Activated T-cell treated with anti-CD3 and anti-CD28 coated beads for 48 hours (primary cell): ENCODE results near the gene SRRM3.
A peak's percentile ranks its signal among the peaks of the same experiment; 100 is the strongest.
"Not testable (repeated sequence)": the region's sequence is repeated elsewhere in the genome, so short reads cannot be mapped to it uniquely, and the experiment has no call there.

Source experiments
- DNase-seq: peaks from one replicate; pipeline ENCODE4 v3.0.0-alpha.2; 2020; ENCODE audit warnings: low read depth

The SRRM3 gene

DNA sequence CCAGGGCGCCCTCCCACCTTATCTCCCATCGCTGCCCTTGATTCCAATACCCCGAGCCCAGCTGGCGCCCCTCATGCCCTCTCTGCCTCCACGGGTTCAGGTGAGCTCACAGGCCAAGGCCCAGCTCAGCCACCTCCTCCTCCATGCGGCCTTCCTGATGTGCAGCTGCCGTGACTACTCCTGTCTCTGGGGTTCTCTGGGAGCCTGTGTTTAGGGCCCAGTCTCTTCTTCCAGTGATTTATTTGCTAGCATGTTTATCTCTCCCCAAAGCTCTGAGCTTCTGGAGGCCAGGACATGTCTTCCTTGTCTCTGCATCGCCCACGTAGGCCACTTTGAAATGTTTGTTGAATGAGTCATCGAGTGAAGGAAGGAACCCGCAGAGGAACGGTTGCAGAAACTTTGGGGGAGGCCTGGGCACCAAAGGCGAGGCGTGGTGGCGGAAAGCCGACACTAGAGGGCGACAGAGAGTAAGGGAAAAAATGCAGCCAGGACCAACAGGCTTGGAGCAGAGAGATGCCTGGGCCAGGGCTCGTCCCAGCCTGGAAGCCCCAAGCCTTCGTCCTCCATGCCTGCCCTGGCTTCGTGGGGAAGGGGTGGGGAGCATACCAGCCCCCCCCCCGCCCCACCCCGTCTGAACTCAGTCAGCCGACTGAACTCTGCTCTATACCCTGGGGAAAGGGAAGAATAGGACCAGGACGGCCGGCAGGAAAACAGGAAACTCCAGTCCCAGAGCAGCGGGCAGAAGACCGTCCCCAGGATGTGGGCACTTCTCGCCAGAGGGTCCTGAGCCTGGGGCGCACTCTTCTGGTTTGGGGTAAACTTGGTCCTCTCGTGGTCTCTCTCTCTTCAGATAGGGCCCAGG is 89.9 kb downstream of the SRRM3 start:
- DNase-seq: peak; percentile 88

DNA sequence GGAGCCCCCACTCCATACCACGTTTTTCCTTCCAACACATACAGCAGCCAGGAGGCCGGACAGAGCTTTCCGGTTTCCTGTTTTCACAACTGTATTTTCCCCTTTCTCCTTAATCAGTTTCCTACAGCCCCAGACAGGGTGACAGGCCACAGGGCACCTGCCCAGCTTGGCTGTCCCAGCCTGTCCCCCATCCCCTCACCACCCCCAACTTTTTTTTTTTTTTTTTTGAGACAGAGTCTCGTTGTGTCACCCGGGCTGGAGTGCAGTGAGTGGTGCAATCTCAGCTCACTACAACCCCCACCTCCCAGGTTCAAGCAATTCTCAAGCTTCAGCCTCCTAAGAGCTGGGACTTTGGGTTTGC is 90.5 kb downstream of the SRRM3 start:
- no peak for DNase-seq

DNA sequence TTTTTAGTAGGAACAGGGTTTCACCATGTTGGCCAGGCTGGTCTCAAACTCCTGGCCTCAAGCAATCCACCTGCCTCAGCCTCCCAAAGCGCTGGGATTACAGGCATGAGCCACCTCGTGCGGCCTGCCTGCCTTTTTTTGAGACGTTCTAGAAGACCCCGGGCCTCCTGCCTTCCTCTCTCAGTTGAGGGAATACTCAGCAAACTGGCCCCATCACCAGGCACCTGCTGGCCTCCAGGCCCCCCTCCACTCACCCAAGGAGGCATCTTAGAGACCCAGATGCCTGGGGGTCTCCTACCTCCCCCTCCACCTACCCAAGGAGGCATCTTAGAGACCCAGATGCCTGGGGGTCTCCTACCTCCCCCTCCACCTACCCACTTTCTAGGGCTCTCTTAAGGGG is 91.2 kb downstream of the SRRM3 start:
- not testable (repeated sequence) for DNase-seq

DNA sequence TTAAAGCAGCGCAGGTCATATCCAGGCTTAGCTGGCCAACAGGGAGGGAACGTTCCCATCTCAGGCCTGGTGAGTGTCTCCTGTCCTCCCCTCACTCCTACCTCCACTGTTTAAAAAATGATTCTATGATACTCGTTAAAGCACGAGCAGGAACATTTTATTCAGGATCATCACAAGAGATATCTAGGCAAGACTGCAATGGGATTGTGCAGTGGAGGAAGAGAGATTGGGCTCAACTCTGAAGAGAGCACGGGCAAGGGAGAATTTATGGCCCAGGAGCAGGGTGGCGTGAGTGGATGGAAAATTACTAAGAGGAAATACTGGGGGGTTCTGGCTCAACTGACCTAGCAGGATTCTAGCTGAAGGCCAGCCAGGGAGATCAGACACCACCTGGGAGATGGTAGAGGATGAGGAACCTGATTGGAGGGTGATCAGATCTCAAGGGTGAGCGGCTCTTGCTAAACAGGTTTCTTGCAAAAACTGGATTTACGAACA is 91.8 kb downstream of the SRRM3 start:
- no peak for DNase-seq

DNA sequence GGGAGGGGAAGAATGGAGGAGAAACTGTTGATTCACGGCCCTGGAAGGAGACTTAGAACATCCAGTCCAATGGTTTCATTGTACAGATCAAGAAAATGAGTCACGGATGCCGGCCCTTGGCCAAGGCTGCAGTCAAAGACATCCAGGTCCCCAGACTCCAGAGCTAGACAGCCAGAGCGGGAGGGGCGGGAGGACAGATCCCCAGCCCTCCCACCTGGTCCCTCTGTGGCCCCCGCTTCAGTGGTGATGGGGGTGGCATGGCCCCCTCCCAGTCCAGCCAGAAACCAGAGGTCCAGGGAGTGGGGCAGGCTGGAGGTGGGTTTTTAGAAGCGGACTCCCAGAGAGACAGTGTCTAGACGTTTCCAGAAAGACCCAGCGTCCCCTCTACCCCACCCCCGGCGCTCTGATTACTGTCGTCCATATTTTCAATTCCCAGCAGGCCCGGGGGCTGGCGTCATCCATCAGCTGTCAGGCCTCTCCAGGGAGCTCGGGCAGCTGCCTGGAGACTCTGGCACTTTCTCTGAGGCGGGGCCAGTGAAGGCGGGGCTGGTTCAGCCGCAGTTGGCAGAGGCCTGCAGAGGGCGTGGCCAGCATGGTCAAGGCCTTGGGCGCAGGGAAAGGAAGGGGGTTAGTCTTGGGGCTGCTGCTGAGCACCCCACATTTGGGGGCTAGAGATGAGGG is 92.8 kb downstream of the SRRM3 start:
- no peak for DNase-seq

DNA sequence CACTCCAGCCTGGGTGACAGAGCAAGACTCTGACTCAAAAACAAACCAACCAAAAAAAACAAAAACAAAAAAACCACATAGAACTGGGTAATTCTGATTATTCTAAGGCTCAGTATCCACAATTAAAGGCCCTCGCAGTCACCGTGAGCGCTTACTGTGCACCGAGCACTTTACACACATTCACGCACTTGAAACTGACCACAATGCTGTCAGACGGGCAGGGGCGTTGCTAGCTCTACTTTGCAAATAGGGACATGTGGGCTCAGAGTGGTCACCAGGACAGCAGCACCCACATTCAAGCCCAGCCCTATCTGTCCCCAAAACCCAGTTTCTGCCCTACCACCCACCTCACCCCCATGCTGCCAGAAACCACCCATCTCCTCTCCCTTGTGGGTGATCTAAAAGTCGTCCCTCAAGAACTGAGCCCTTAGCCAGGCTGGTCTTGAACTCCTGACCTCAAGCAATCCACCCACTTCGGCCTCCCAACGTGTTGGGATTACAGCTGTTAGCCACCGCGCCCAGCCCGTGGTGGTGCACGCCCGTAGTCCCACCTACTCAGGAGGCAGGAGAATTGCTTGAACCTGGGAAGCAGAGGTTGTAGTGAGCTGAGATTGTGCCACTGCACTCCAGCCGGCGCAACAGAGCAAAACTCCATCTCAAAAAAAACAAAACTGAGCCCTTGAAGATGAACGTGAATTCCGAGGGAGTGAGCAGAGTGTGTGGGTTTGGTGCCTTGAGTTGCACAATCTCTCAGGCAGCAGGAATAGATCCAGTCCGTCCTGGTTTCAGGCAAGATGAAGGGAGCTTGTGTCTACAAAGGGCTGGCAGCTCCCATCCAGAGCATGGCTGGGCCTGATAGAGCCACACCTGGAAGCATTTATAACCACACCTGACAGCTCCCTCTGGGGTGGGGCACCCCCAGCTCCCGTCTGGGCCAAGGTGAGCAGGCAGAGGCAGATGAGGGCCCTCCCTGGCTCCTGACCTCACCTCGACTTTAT is 95.3 kb downstream of the SRRM3 start:
- no peak for DNase-seq

DNA sequence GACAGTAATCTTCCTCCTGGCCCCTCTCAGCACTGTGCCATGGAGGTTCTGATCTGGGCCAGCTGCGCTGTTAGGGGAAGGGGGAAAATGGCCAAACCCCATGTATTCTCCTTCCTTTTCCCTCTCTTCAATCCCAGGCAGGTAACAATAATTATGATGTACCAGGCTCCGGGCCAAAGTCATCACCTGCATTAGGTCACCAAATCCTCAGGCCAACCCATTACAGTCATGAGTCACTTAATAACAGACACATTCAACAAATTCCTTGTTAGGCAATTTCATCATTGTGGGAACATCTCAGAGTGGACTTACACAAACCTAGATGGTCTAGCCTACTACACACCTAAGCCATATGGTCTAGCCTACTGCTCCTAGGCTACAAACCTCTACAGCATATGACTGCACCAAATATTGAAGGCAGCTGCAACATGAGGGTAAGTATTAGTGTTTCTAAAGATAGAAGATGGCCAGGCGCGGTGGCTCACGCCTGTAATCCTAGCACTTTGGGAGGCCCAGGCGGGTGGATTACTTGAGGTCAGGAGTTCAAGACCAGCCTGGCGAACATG is 98.6 kb downstream of the SRRM3 start:
- no peak for DNase-seq

DNA sequence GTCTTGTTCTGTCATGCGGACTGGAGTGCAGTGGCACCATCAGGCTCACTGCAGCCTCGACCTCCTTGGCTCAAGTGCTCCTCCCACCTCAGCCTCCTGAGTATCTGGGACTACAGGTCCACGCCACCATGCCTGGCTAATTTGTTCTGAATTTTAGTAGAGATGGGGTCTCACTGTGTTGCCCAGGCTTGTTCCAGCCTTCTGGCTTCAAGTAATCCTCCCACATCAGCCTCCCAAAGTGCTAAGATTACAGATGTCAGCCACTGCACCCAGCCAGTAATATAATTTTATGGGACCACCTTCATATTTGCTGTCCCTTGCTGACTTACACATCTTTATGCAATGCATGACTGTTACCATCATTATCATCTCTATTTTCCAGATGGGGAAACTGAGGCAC is 99.3 kb downstream of the SRRM3 start:
- DNase-seq: no peak

DNA sequence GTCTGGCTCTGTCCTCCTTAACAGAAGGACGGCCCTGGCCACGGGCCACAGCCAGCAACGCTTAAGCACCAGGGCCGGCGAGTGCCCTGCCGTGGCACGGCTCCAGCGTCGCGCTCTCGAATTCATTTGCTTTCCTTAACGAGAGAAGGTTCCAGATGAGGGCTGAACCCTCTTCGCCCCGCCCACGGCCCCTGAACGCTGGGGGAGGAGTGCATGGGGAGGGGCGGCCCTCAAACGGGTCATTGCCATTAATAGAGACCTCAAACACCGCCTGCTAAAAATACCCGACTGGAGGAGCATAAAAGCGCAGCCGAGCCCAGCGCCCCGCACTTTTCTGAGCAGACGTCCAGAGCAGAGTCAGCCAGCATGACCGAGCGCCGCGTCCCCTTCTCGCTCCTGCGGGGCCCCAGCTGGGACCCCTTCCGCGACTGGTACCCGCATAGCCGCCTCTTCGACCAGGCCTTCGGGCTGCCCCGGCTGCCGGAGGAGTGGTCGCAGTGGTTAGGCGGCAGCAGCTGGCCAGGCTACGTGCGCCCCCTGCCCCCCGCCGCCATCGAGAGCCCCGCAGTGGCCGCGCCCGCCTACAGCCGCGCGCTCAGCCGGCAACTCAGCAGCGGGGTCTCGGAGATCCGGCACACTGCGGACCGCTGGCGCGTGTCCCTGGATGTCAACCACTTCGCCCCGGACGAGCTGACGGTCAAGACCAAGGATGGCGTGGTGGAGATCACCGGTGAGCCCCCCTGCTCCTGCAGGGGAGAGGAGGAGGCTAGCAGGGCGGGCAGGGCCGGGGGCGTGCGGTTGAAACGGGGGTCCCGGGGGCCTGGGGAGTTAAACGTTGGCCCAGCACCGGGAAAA is 100.9 kb downstream of the SRRM3 start, which contains the start of gene HSPB1:
Gene HSPB1, plus strand, starts transcription at position 327 of the 855 bp plus-strand sequence. Its CDS starts 40 bp downstream, at position 367.
- no peak for DNase-seq

DNA sequence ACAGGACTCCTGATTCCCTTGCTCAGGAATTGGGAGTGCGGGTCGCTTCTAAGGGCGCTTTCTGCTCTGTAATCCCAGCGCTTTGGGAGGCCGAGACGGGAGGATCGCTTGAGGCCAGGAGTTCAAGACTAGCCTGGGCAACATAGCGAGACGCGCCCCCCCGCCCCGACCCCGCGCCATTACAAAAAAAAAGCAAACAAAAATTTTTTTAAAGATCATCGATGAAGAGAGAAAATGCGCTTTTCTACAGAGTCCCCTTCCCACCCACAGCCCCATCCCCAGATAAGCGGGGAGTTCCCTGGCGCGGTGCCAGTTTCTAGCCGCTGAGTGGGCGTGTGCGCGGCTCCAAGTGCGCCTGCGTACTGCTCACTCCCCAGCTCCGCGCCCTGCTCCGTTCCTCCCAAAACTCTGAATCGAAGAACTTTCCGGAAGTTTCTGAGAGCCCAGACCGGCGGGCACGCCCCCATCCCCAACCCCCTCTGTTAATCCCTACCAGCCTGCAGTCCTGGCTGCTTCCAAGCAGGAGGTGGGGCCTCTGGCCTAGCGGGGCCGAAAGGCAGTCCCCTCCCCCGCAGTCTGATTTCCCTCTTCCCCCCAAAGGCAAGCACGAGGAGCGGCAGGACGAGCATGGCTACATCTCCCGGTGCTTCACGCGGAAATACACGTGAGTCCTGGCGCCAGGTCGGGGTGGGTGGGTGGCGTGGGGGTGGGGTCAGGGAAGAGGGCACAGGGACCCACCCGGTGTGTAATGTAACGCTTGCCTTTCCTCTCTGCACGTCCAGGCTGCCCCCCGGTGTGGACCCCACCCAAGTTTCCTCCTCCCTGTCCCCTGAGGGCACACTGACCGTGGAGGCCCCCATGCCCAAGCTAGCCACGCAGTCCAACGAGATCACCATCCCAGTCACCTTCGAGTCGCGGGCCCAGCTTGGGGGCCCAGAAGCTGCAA is 101.8 kb downstream of the SRRM3 start:
- peak; percentile 68 for DNase-seq

DNA sequence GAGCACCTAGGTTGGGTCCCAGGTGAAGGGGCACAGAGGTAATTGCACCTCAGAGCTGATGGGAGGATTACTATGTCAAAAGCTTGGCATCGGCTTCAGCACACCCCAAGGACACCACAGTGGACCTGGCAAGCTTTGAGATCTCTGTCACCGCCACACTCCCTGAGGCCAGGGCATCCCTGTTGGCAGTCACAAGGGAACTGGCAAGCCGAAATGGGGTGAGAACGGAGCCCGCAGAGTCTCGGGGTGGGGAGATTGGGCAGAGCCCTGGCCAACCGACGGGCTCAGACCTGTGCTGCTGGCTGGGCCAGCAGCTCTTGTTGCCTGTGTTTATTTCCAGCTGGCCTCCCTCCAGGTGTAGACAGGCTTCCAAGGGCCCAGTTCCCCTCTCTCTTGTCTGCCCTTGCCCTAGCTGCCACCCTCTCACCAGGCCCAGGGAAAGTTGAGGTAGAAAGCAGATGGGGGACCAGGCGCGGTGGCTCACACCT is 103.2 kb downstream of the SRRM3 start:
- no peak for DNase-seq

DNA sequence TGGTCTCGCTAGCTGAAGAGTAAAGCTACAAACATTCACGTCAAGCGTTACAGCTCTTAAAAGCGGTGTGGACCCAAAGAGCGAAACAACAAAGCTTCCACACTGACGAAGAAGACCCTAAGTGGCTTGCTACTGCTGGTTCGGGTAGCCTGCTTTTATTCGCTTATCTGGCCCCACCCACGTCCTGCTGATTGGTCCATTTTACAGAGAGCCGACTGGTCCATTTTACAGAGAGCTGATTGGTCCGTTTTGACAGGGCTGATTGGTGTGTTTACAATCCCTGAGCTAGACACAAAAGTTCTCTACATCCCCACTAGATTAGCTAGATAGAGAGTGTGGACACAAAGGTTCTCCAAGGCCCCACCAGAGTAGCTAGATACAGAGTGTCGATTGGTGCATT is 107.2 kb downstream of the SRRM3 start:
- not testable (repeated sequence) for DNase-seq

DNA sequence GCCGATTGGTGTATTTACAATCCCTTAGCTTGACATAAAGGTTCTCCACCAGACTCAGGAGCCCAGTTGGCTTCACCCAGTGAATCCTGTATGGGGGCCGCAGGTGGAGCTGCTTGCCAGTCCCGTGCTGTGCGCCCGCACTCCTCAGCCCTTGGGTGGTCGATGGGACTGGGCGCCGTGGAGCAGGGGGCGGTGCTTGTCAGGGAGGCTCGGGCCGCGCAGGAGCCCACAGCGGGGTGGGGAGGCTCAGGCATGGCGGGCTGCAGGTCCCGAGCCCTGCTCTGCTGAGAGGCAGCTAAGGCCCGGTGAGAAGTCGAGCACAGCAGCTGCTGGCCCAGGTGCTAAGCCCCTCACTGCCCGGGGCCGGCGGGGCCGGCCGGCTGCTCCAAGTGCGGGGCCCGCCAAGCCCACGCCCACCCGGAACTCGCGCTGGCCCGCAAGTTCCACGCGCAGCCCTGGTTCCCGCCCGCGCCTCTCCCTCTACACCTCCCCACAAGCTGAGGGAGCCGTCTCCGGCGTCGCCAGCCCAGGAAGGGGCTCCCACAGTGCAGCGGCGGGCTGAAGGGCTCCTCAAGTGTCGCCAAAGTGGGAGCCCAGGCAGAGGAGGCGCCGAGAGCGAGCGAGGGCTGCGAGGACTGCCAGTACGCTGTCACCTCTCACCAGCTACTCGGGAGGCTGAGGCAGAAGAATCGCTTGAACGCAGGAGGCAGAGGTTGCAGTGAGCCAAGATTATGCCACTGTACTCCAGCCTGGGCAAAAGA is 107.8 kb downstream of the SRRM3 start:
- DNase-seq: not testable (repeated sequence)

DNA sequence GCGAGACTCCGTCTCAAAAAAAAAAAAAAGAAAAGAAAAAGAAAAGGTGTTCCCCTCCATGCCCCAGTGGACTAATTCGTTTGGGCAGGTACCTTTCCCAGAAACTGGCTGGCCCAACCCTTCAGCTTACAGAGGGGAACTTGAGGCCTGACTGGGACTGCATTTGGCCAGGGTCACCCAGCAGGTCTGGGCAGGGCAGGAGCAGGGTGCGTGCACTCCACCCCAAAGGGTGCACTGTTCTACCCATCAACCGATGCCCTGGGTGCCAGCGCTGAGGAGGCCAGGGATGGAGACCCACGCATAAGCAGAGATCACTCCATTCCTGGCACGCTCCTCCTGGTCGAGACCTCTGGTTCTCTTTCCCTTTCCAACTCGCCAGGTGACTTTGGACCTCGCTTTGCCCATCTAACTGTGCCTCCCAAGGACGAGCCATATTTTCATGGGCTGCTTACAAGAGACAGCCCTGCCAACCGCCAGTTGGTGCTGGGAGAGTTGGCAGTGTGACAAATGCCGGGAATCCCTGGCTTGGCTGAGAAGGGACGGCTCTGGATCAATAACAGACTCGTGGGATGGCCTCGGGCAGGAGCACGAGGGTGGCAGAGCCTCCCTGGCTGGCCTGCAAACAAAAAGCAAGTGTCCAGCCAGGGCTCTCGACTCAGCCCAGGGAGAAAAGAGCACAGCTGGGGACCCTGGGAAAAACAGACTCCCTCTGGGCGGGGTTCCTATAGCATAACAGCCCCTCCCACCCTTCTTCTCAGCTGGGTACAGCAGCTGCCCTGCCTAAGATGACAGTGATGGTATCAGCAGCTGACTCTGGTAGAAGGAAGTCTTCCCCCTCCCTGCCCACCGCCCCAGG is 108.6 kb downstream of the SRRM3 start:
- no peak for DNase-seq

DNA sequence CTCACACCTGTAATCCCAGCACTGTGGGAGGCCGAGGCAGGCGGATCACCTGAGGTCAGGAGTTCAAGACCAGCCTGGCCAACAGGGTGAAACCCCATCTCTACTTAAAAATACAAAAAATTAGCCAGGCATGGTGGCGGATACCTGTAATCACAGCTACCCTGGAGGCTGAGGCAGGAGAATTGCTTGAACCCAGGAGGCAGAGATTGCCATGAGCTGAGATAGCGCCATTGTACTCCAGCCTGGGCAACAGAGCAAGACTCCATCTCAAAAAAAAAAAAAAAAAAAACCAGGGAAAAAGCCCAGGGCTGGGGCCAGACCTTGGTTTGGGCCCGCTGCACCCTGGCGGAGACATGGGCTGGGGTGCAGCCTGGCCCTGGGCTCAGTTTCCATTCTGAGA is 110.1 kb downstream of the SRRM3 start:
- DNase-seq: not testable (repeated sequence)

DNA sequence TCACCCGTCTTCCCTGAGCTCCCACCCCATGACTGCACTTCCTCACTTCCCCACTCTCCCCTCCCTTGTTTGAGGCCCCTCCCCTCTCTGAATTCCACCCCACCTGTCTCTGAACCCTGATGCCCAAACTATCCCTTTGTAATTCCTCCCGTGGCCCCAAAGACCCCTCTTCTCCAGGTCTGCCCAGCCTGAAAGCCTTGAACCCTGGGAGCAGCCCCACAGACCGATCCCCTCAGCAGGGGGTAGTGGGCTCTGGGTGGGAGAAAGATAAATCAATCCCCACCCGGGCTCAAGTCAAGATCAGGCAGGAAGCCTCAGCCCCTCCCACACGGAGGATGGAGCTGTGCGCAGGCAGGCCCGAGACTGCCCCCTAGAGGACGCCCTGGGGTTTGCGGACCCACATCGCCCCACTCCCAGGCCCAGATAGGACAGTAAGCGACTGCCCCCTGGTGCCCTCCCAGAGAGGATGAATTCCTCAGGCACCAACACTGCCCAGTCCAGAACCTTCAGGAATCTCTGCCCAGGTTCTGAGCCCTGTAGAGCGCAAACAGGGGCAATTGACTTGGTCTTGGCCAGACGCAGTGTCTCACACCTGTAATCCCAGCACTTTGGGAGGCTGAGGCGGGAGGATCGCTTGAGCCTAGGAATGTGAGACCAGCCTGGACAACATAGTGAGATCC is 112.5 kb downstream of the SRRM3 start:
- peak; percentile 97 for DNase-seq

DNA sequence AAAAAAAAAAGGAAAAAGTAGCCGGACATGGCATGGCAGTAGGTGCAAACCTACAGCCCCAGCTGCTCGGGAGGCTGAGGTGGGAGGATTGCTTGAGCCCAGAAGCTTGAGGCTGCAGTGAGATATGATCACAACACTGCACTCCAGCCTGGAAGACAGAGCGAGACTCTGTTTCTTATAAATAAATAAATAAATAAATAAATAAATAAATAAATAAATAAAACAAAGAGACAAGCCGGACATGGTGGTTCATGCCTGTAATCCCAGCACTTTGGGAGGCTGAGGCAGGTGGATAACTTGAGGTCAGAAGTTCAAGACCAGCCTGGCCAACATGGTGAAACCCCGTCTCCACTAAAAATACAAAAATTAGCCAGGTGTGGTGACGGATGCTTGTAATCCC is 113.0 kb downstream of the SRRM3 start:
- not testable (repeated sequence) for DNase-seq
